Type B pancreatic cell (in vitro differentiated cells): Measurements from ENCODE around the gene YIF1B. TPM values are rescaled to one million over a fixed set of nuclear protein-coding genes. Genes with fewer than 3 reads are reported as not detected.

Experiments
- DNase-seq: peaks from one replicate; pipeline ENCODE4 v3.0.0; 2021; ENCODE audit warnings: mixed read lengths; ENCODE audit not compliant: unreplicated experiment; ENCODE audit errors: extremely low spot score
- H3K27ac Mint-ChIP-seq: 2 replicates; pipeline ENCODE4 v1.8.0; 2021; ENCODE audit warnings: mild to moderate bottlenecking, mixed read lengths
- H3K27me3 Mint-ChIP-seq: 2 replicates; pipeline ENCODE4 v1.8.0; 2021; ENCODE audit warnings: mixed read lengths
- H3K36me3 Mint-ChIP-seq: 2 replicates; pipeline ENCODE4 v1.8.0; 2021; ENCODE audit warnings: mixed read lengths
- H3K4me1 Mint-ChIP-seq: one replicate; pipeline ENCODE4 v1.8.0; 2021; ENCODE audit warnings: mixed read lengths; ENCODE audit not compliant: unreplicated experiment
- H3K4me3 Mint-ChIP-seq: 2 replicates; pipeline ENCODE4 v1.8.0; 2021; ENCODE audit warnings: mild to moderate bottlenecking, mixed read lengths
- H3K9me3 Mint-ChIP-seq: 2 replicates; pipeline ENCODE4 v1.8.0; 2021; ENCODE audit warnings: mixed read lengths
- CTCF ChIP-seq: fragments of 200-600 bp; sonication (generic); conservative IDR thresholded peaks from 2 replicates; pipeline ENCODE4 v1.5.0; 2021; ENCODE audit warnings: antibody characterized with exemption, mild to moderate bottlenecking
- total RNA-seq: library from RNA; stranded (reverse); gene quantifications from 2 replicates; pipeline ENCODE4 v1.2.1, GENCODE V29; 2021; ENCODE audit warnings: low replicate concordance

YIF1B gene
- total RNA-seq, 1 donor from 2014 or later = 41.0 TPM

GRCh38 chr19:38289955-38290354 lies 25.8 kb downstream of the YIF1B start:
- Mint-ChIP-seq H3K9me3 (no peaks in the 10 kb centered on the region), H3K27me3 (no peaks in the 10 kb centered on the region), H3K27ac (no peak overlapping the region)

GRCh38 chr19:38288123-38288855 lies 27.5 kb downstream of the YIF1B start:
- no peak for TF ChIP-seq CTCF
- no peaks in the 10 kb centered on the region for H3K27me3 Mint-ChIP-seq
- no peaks in the 10 kb centered on the region for H3K9me3 Mint-ChIP-seq
- H3K4me1 Mint-ChIP-seq = peaks cover 7% of the 10 kb centered on the region
- no peak overlapping the region for H3K4me3 Mint-ChIP-seq
- DNase-seq = no peak
- no peaks in the 10 kb centered on the region for H3K36me3 Mint-ChIP-seq
- no peak overlapping the region for H3K27ac Mint-ChIP-seq

More at GRCh38 chr19:38289955-38290354, 25.8 kb downstream of the YIF1B start:
- Mint-ChIP-seq H3K4me3 (no peak overlapping the region), H3K4me1 (peaks cover 7% of the 10 kb centered on the region), H3K36me3 (no peaks in the 10 kb centered on the region)
- TF ChIP-seq CTCF = no peak
- no peak for DNase-seq

DNA sequence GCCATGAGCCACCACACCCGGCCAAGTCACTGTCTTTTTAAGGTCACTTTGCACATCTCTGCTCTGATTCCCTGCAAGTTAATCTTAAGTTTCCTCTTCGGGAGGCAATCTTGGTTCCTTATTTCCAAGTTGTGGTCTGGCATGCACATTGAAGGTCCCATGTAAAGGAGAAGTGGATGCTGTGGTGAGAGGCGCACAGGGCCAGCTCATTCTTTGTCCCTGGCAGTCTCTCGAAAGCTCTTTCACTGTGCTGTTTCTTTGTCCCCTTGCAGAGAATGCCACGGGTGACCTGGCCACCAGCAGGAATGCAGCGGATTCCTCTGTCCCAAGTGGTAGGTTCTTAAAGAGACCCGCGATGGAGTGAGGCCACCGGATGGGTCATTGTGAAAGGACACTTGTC lies 28.1 kb downstream of the YIF1B start:
- Mint-ChIP-seq H3K9me3 (no peaks in the 10 kb centered on the region), H3K27me3 (no peaks in the 10 kb centered on the region), H3K4me1 (peaks cover 7% of the 10 kb centered on the region), H3K36me3 (no peaks in the 10 kb centered on the region), H3K4me3 (no peak overlapping the region), H3K27ac (no peak overlapping the region)
- TF ChIP-seq CTCF = no peak
- no peak for DNase-seq

DNA sequence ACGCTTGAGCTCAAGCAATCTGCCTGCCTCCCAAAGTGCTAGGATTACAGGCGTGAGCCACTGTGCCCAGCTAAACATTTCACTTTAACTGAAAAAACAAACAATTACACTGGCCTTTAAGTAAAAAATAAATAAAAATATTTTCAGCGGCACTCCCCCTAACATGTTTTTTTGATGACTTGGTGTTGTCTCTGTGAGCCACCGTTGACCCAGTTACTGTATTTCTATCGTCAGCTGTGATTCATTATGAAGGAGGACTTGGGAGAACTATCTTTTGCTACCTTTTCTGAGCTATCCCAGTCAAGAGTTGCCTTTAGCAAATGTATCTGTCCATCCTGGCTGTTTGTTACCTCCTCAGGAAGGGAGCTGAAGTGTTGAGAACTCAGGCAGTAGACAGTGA lies 30.2 kb downstream of the YIF1B start:
- Mint-ChIP-seq H3K4me3 (no peak overlapping the region), H3K9me3 (no peaks in the 10 kb centered on the region), H3K27ac (no peak overlapping the region), H3K4me1 (peaks cover 11% of the 10 kb centered on the region), H3K27me3 (no peaks in the 10 kb centered on the region), H3K36me3 (no peaks in the 10 kb centered on the region)
- DNase-seq = no peak
- TF ChIP-seq CTCF = no peak

DNA sequence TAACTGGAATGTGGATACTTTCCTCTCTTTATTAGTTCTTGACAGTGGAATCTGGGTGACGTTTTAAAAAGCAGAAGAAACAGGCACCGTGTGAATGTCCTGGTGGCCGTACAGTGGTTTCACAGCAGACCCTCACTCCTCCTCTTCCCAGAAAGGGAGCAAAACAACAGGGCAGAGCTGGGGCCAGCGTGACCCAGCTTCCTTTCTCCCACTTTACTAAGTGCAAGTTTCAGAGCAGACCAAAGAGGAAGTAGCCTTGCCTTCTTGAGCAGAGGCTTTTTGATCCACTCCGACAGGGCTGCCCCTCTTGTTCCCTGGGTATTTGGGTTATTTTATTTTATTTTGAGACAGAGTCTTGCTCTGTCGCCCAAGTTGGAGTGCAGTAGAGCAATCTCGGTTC lies 31.3 kb downstream of the YIF1B start:
- no peak overlapping the region for H3K4me3 Mint-ChIP-seq
- no peak for TF ChIP-seq CTCF
- H3K9me3 Mint-ChIP-seq = no peaks in the 10 kb centered on the region
- no peak for DNase-seq
- no peak overlapping the region for H3K27ac Mint-ChIP-seq
- peaks cover 11% of the 10 kb centered on the region for H3K4me1 Mint-ChIP-seq
- no peaks in the 10 kb centered on the region for H3K27me3 Mint-ChIP-seq
- no peaks in the 10 kb centered on the region for H3K36me3 Mint-ChIP-seq
